HepG2 (cell line): ENCODE data around the gene RPAP2. TPM values are rescaled to one million over a fixed set of nuclear protein-coding genes. Genes with fewer than 3 reads are reported as not detected.

Experiments
- ATAC-seq: fragments of 200-7000 bp; cut with Tn5 transposase; 3 replicates; pipeline ENCODE4 v1.9.1; 2020; ENCODE audit warnings: mild to moderate bottlenecking, moderate library complexity
- BruUV-seq: library from RNA; stranded (reverse); fragments of 400-500 nt; replicated peaks from 2 replicates; lab custom pipeline; 2021; lab: Mats Ljungman, UMichigan
- CTCF ChIA-PET: fragments of 300-600 bp; formaldehyde crosslinking; extraction: SDS; loops from one replicate; lab custom pipeline; 2021; ENCODE audit warnings: low total read pairs, inconsistent platforms, low intra/inter-chr PET ratio; lab: Yijun Ruan, JAX
- POLR2A ChIA-PET: fragments of 350-600 bp; sonication (Branson Sonifier 250); formaldehyde crosslinking; loops from one replicate; lab custom pipeline; 2020; ENCODE audit warnings: antibody characterized with exemption, inconsistent platforms; lab: Yijun Ruan, JAX
- DNase-seq: peaks from one replicate; pipeline ENCODE4 v3.0.0-alpha.2; 2015; ENCODE audit warnings: low spot score
- FAIRE-seq: peaks from 3 replicates; lab custom pipeline; 2011; peaks lifted over from hg19 to GRCh38; lab: Jason Lieb, UNC
- H2AFZ ChIP-seq: one replicate; pipeline ENCODE4 v1.6.1; 2011; ENCODE audit warnings: low read length, inconsistent platforms
- H3K27ac ChIP-seq: fragments of 300-600 bp; 3 replicates; pipeline ENCODE4 v1.8.0; 2011; ENCODE audit warnings: mixed run types, mild to moderate bottlenecking, mixed read lengths, low read length, inconsistent platforms; ENCODE audit not compliant: insufficient read depth; ENCODE audit errors: extremely low read length
- H3K27me3 ChIP-seq, 2 experiments: fragments of 200-600 bp in 1 of 2; 2 replicates in 1 of 2; 3 replicates in 1 of 2; pipeline versions ENCODE4 v1.6.0 to v1.8.0; 2011; ENCODE audit warnings: low read length in 2 of 2, mild to moderate bottlenecking in 2 of 2, moderate library complexity in 2 of 2, inconsistent platforms in 1 of 2; ENCODE audit not compliant: insufficient read depth in 2 of 2, control insufficient read depth in 1 of 2
- H3K36me3 ChIP-seq, 2 experiments: fragments of 200-600 bp in 1 of 2; replicated peaks in 1 of 2; 2 replicates in 1 of 2; 3 replicates in 1 of 2; pipeline versions ENCODE4 v1.5.1 to v1.8.0; 2011; ENCODE audit warnings: low read length in 2 of 2, inconsistent platforms in 1 of 2; ENCODE audit not compliant: insufficient read depth in 2 of 2, control insufficient read depth in 1 of 2
- H3K4me1 ChIP-seq: 2 replicates; pipeline ENCODE4 v1.5.1; 2012; ENCODE audit warnings: low read length, inconsistent platforms; ENCODE audit not compliant: insufficient read depth
- H3K4me2 ChIP-seq: 2 replicates; pipeline ENCODE4 v1.6.0; 2011; ENCODE audit warnings: low read depth, low read length, inconsistent platforms
- H3K4me3 ChIP-seq, 3 experiments: fragments of 200-600 bp in 1 of 3; sonication (generic), shearing (Covaris generic) in 1 of 3; replicated peaks in 1 of 3; 2 replicates each; pipeline ENCODE4 v1.5.1; 2011 to 2016; ENCODE audit warnings: low read length in 3 of 3, inconsistent platforms in 2 of 3, low read depth in 2 of 3, mild to moderate bottlenecking in 2 of 3, control low read depth in 1 of 3, mixed read lengths in 1 of 3; ENCODE audit not compliant: insufficient read depth in 1 of 3
- H3K79me2 ChIP-seq: one replicate; pipeline ENCODE4 v1.6.1; 2011; ENCODE audit warnings: low read length, inconsistent platforms; ENCODE audit not compliant: insufficient read depth
- H3K9ac ChIP-seq: 2 replicates; pipeline ENCODE4 v1.6.0; 2011; ENCODE audit warnings: mild to moderate bottlenecking, low read depth, low read length, inconsistent platforms; ENCODE audit not compliant: insufficient read depth
- H3K9me3 ChIP-seq: 2 replicates; pipeline ENCODE4 v1.5.1; 2012; ENCODE audit warnings: mild to moderate bottlenecking, low read length
- H4K20me1 ChIP-seq: 2 replicates; pipeline ENCODE4 v1.6.0; 2011; ENCODE audit warnings: inconsistent platforms, mild to moderate bottlenecking, low read length, moderate library complexity; ENCODE audit not compliant: insufficient read depth
- CENPX ChIP-seq: sonication (generic); formaldehyde crosslinking; IDR thresholded peaks from 2 replicates; pipeline ENCODE4 v1.9.0; 2021; ENCODE audit warnings: mild to moderate bottlenecking, missing genetic modification reagents, moderate library complexity
- ELF1 ChIP-seq: sonication (generic); formaldehyde crosslinking; IDR thresholded peaks from 2 replicates; pipeline ENCODE4 v1.4.0; 2020; ENCODE audit warnings: missing genetic modification reagents
- ESRRA ChIP-seq: sonication (generic); formaldehyde crosslinking; IDR thresholded peaks from 2 replicates; pipeline ENCODE4 v1.5.1; 2020; ENCODE audit warnings: mild to moderate bottlenecking, low read depth, missing genetic modification reagents
- GATAD2A ChIP-seq: IDR thresholded peaks from 2 replicates; pipeline ENCODE4 v1.6.1; 2016
- MEF2D ChIP-seq: sonication (generic); formaldehyde crosslinking; IDR thresholded peaks from 2 replicates; pipeline ENCODE4 v1.5.1; 2020; ENCODE audit warnings: mild to moderate bottlenecking, missing genetic modification reagents
- RAD21 ChIP-seq: fragments of 450-650 bp; formaldehyde crosslinking; IDR thresholded peaks from 2 replicates; pipeline ENCODE4 v1.5.0; 2020; ENCODE audit warnings: mild to moderate bottlenecking
- SOX6 ChIP-seq, 2 experiments: fragments of 450-650 bp in 1 of 2; sonication (generic) in 1 of 2; formaldehyde crosslinking in 1 of 2; IDR thresholded peaks; 2 replicates each; pipeline versions ENCODE4 v1.4.0 to v1.6.1; 2017 to 2020; ENCODE audit warnings: antibody characterized with exemption in 1 of 2, mild to moderate bottlenecking in 1 of 2, missing genetic modification reagents in 1 of 2
- STAT5B ChIP-seq: sonication (generic); formaldehyde crosslinking; IDR thresholded peaks from 2 replicates; pipeline ENCODE4 v1.4.0; 2020; ENCODE audit warnings: missing genetic modification reagents
- STAT6 ChIP-seq: sonication (generic); formaldehyde crosslinking; IDR thresholded peaks from 2 replicates; pipeline ENCODE4 v1.4.0; 2020; ENCODE audit warnings: missing genetic modification reagents, mild to moderate bottlenecking, borderline replicate concordance
- YEATS2 ChIP-seq: sonication (generic); formaldehyde crosslinking; IDR thresholded peaks from 2 replicates; pipeline ENCODE4 v1.4.0; 2020; ENCODE audit warnings: missing genetic modification reagents, borderline replicate concordance
- ZNF225 ChIP-seq: sonication (generic); formaldehyde crosslinking; IDR thresholded peaks from 2 replicates; pipeline ENCODE4 v1.4.0; 2020; ENCODE audit warnings: mild to moderate bottlenecking, missing genetic modification reagents
- WGBS: methylation state at CpG from one replicate; pipeline ENCODE4 v1.1.6; 2017; ENCODE audit warnings: low lambda C conversion rate; 5-methylcytosine and 5-hydroxymethylcytosine counted together
- in situ Hi-C: cut with HindIII; loops from 2 replicates; pipeline ENCODE4 v1.10.0; 2017; ENCODE audit warnings: low pct_unique_long_range_greater_than_20kb; ENCODE audit not compliant: extremely low pct_ligation_motif_present
- intact Hi-C: fragments of 100-400 bp; cut with micrococcal nuclease; formaldehyde crosslinking; loops from one replicate; pipeline ENCODE4 v1.10.0; 2022; ENCODE audit not compliant: unreplicated experiment
- polyA plus RNA-seq, 8 experiments: library from polyadenylated mRNA; depleted of rRNA in 3 of 8; stranded (reverse) in 7 of 8; unstranded in 1 of 8; fragments of >200 nt; fragmentation: Illumina TruSeq in 4 of 8; extraction: Trizol in 4 of 8; gene quantifications; 2 replicates each; pipeline versions ENCODE4 v1.2.1 to v1.2.3, GENCODE V29; 2011 to 2016; ENCODE audit warnings: low read depth in 4 of 8, missing spikeins in 1 of 8, mixed read lengths in 1 of 8; ENCODE audit not compliant: insufficient read depth in 1 of 8
- total RNA-seq, 5 experiments: library from RNA; depleted of rRNA; stranded (reverse); fragments of >200 nt; fragmentation: Illumina TruSeq; extraction: Trizol; gene quantifications; 2 replicates each; pipeline ENCODE4 v1.2.3, GENCODE V29; 2016; ENCODE audit warnings: low read depth in 1 of 5
- TF ChIP-seq, protein P1 (sequence below): sonication (generic); formaldehyde crosslinking; IDR thresholded peaks from 2 replicates; pipeline ENCODE4 v1.5.0; 2020; ENCODE audit warnings: mild to moderate bottlenecking, missing genetic modification reagents
- TF ChIP-seq, protein P2 (sequence below): sonication (generic); formaldehyde crosslinking; IDR thresholded peaks from 2 replicates; pipeline ENCODE4 v1.5.1; 2020; ENCODE audit warnings: missing genetic modification reagents, mild to moderate bottlenecking, borderline replicate concordance

RPAP2 gene
- total and polyA plus RNA-seq, 2 of the 13 experiments (the other 11 are each of a cell fraction or from before 2014, with no cell fraction given): 10.0 to 34.8 TPM

DNA sequence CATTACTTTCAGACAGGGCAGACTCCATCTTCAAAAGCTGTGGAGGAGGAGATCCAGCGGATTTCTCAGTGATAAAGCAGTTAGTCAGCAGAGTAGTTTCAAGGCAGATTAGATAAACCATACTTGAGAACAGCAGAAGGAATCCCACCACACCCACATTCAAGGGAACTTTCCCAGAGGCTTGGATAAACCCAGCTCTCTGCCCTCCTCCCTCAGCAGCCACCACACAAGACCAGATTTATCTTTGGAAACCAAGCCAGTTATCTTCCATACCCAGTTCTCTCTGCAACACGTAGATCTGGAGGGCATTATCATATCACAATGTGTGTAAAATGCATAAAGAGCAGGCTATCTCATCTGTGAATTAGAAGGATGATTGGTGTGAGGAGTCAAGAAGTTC lies 147.7 kb downstream of the RPAP2 start:
- CTCF ChIA-PET: no interaction called here
- Histone ChIP-seq H2AFZ (no peak overlapping the region), H4K20me1 (no peaks in the 10 kb centered on the region), H3K4me1 (peaks cover 28% of the 10 kb centered on the region), H3K27ac (no peak overlapping the region), H3K9ac (no peak overlapping the region), H3K9me3 (no peaks in the 10 kb centered on the region), H3K36me3 (no peaks in the 10 kb centered on the region), H3K79me2 (no peaks in the 10 kb centered on the region), H3K27me3 (peaks cover 0 to 4% of the 10 kb centered on the region in 2 experiments; a peak in 1 of 5 replicates), H3K4me2 (no peak overlapping the region)
- WGBS: 42% methylated on average over 2 of the region's 2 CpGs
- in situ Hi-C loops (no loop called here), intact Hi-C loops (no loop called here)
- POLR2A ChIA-PET: no interaction called here
- DNase-seq (no peak), FAIRE-seq (no peak), ATAC-seq (no peak)
- TF ChIP-seq ELF1 (CRISPR knock-in tag) (no peak), CENPX (CRISPR knock-in tag) (no peak), ZNF225 (no peak), STAT5B (no peak), ESRRA (no peak), RAD21 (no peak), GATAD2A (CRISPR knock-in tag) (no peak), MEF2D (no peak), STAT6 (CRISPR knock-in tag) (no peak), YEATS2 (CRISPR knock-in tag) (no peak), SOX6 (IDR thresholded peaks at IDR 0.05) (no peak), SOX6 (CRISPR knock-in tag; IDR thresholded peaks at IDR 0.05) (no peak)
- TF ChIP-seq, protein P1, sequence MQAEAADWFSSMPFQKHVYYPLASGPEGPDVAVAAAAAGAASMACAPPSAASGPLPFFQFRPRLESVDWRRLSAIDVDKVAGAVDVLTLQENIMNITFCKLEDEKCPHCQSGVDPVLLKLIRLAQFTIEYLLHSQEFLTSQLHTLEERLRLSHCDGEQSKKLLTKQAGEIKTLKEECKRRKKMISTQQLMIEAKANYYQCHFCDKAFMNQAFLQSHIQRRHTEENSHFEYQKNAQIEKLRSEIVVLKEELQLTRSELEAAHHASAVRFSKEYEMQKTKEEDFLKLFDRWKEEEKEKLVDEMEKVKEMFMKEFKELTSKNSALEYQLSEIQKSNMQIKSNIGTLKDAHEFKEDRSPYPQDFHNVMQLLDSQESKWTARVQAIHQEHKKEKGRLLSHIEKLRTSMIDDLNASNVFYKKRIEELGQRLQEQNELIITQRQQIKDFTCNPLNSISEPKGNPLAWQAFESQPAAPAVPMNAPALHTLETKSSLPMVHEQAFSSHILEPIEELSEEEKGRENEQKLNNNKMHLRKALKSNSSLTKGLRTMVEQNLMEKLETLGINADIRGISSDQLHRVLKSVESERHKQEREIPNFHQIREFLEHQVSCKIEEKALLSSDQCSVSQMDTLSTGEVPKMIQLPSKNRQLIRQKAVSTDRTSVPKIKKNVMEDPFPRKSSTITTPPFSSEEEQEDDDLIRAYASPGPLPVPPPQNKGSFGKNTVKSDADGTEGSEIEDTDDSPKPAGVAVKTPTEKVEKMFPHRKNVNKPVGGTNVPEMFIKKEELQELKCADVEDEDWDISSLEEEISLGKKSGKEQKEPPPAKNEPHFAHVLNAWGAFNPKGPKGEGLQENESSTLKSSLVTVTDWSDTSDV (CRISPR knock-in tag): no peak
- TF ChIP-seq, protein P2, sequence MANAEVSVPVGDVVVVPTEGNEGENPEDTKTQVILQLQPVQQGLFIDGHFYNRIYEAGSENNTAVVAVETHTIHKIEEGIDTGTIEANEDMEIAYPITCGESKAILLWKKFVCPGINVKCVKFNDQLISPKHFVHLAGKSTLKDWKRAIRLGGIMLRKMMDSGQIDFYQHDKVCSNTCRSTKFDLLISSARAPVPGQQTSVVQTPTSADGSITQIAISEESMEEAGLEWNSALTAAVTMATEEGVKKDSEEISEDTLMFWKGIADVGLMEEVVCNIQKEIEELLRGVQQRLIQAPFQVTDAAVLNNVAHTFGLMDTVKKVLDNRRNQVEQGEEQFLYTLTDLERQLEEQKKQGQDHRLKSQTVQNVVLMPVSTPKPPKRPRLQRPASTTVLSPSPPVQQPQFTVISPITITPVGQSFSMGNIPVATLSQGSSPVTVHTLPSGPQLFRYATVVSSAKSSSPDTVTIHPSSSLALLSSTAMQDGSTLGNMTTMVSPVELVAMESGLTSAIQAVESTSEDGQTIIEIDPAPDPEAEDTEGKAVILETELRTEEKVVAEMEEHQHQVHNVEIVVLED (CRISPR knock-in tag): no peak
- TF ChIP-seq, all 625 proteins: peak for 0
- no peak overlapping the region for H3K4me3 ChIP-seq
- no TSS peak for BruUV-seq
